Activated T-cell treated with anti-CD3 and anti-CD28 coated beads, Interleukin-2, amount 50 U/mL, for 72 hours (primary cell): Measurements from ENCODE around the gene APOF. TPM values are rescaled to one million over a fixed set of nuclear protein-coding genes. Genes with fewer than 3 reads are reported as not detected.

ENCODE experiments used
- ATAC-seq, 2 donors: fragments of 150-1000 bp; cut with Tn5 transposase; replicated peaks in 1 of 2; 2 replicates each; pipeline ENCODE4 v1.10.0; 2021; ENCODE audit warnings: moderate library complexity in 2 of 2, mild to moderate bottlenecking in 1 of 2
- DNase-seq, 2 donors: peaks; one replicate each; pipeline ENCODE4 v3.0.0; 2021 to 2022; ENCODE audit warnings: mixed read lengths in 1 of 2
- H3K27ac Mint-ChIP-seq: one replicate; pipeline ENCODE4 v1.8.0; 2022; ENCODE audit warnings: mild to moderate bottlenecking, moderate library complexity, mixed read lengths
- H3K27me3 Mint-ChIP-seq: one replicate; pipeline ENCODE4 v1.8.0; 2022; ENCODE audit warnings: low read depth, mixed read lengths
- H3K36me3 Mint-ChIP-seq, 2 donors: one replicate each; pipeline ENCODE4 v1.8.0; 2022; ENCODE audit warnings: mixed read lengths in 2 of 2, mild to moderate bottlenecking in 1 of 2; ENCODE audit not compliant: insufficient read depth in 2 of 2
- H3K4me1 Mint-ChIP-seq: one replicate; pipeline ENCODE4 v1.8.0; 2022; ENCODE audit warnings: low read depth, mixed read lengths
- H3K4me3 Mint-ChIP-seq, 2 donors: one replicate each; pipeline ENCODE4 v1.8.0; 2022; ENCODE audit warnings: mild to moderate bottlenecking in 2 of 2, mixed read lengths in 2 of 2, moderate library complexity in 2 of 2
- H3K9me3 Mint-ChIP-seq, 2 donors: one replicate each; pipeline ENCODE4 v1.8.0; 2022; ENCODE audit warnings: mixed read lengths in 2 of 2
- total RNA-seq, 2 donors: library from RNA; stranded (reverse); gene quantifications; one replicate each; pipeline ENCODE4 v1.2.3, GENCODE V29; 2022

APOF gene
- total RNA-seq, 2 donors from 2014 or later, result 0.28 TPM; not detected in 1

DNA sequence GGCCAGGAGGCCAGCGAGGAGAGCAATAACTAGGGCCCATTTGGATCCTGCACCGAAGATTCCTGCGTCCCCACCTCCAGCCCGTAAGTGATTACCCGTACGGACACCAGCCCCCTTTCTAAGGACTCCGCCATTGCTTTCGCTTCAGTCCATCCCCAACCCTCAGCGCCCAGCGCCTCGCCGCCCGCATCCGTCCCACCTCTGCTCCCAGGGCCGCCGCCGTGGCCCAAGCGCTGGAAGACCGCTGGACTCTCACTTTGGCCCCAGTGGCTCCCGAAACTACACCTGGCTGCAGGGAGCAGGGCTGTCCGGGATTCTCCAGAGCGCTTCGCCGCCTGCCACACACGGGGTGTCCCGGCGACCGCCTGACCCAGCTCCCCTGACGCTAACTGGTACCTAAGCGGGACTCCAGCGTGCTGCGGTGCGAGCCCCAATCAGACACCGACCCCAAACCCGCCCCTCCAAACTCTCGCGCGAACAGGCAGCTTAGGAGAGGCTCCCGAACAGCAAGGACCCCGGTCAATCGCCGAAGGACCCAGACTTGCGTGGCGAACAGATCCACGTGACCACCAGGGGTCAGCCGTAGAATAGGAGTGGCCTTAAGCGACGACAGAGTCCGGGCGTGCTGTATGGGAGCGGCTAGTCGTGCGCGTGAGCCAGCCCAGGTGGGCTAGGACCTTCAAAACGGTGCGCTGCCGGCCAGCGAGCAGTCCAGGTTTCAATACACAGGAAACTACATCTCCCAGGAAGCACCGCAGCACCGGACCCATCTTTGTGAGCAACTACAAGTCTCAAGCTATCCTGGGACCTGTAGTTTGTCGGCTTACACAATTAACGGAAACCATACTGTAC lies 46.8 kb downstream of the APOF start, which contains the start of gene CNPY2:
CNPY2 (minus strand) TSS at position 367 of the 852 bp plus-strand sequence. CDS start 771 bp downstream, outside the sequence.
- Mint-ChIP-seq H3K27ac (peak within 1 kb of the TSS; percentile 98), H3K4me1 (peaks cover 11% of the 10 kb centered on the region), H3K36me3 (peaks cover 7 to 13% of the 10 kb centered on the region in 2 donors), H3K27me3 (no peaks in the 10 kb centered on the region), H3K4me3 (peak within 1 kb of the TSS; percentile 99), H3K9me3 (no peaks in the 10 kb centered on the region)
- peak; percentile 91 to 93 for ATAC-seq
- peak; percentile 91 to 94 for DNase-seq

DNA sequence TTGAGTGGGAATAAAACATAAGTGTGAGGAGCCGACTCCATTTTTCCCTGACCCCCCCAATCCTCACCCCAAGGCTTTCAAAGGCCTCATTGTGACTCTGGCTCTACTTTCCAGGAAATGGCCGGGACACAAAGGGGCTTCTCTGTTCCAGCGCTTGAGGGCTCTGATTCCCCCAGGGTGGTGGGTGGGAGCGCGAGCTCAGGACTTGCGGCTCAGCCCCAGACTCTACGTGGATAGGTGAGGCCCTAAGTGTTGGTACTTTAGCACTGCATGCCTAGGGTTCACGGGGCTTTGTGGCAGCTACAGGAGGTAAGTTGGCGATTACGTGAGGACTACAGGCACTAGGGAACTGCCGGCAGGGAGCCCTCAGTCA lies 47.4 kb downstream of the APOF start:
- no peak for ATAC-seq
- peak overlapping the region; percentile 98 for H3K27ac Mint-ChIP-seq
- DNase-seq, result no peak
- peaks cover 7 to 13% of the 10 kb centered on the region in 2 donors for H3K36me3 Mint-ChIP-seq
- H3K4me1 Mint-ChIP-seq, result peaks cover 15% of the 10 kb centered on the region
- no peaks in the 10 kb centered on the region for H3K27me3 Mint-ChIP-seq
- H3K4me3 Mint-ChIP-seq, result peak overlapping the region; percentile 99
- no peaks in the 10 kb centered on the region for H3K9me3 Mint-ChIP-seq

DNA sequence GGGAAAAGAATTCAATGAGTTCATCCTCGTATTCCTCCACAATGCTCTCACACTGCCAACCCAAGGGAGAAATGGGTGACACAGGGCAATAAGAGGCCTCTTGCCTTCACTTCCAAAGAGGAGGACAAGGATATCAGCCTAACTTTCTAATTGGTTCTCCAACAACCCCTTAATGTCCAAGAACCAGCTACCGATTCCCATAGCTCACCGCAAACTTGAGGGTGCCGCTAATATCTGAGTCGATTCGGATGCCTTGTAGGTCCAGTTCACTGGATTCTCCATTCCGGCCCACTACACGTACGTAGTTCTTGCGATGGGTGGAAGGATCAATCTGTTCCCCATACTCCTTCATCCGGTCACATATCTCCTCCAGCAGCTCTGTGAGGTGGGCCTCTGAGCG lies 51.7 kb downstream of the APOF start:
- no peak overlapping the region for H3K27ac Mint-ChIP-seq
- no peaks in the 10 kb centered on the region for H3K9me3 Mint-ChIP-seq
- ATAC-seq, result no peak
- H3K36me3 Mint-ChIP-seq, result peaks cover 6 to 12% of the 10 kb centered on the region in 2 donors
- peaks cover 13% of the 10 kb centered on the region for H3K4me1 Mint-ChIP-seq
- H3K4me3 Mint-ChIP-seq, result no peak overlapping the region
- H3K27me3 Mint-ChIP-seq, result no peaks in the 10 kb centered on the region
- no peak for DNase-seq

Other genes starting within 250 kb of the APOF start
- gene RPL41, start 246.2 kb downstream of the APOF start, total RNA-seq, result 1,000 to 10,000 TPM; 5,172 to 5,269 TPM
- 10 to 100 TPM in 1 of 2 donors, 1 to 10 TPM in 1; 7.4 to 11.8 TPM for gene ZC3H10, start 244.6 kb downstream of the APOF start, total RNA-seq
- 10 to 100 TPM; 74.6 to 84.6 TPM for gene ESYT1, start 234.6 kb downstream of the APOF start, total RNA-seq
- gene MYL6B, start 210.3 kb downstream of the APOF start, total RNA-seq, result 100 to 1,000 TPM in 1 of 2 donors, 10 to 100 TPM in 1; 96.3 to 111 TPM
- gene MYL6, start 204.5 kb downstream of the APOF start, total RNA-seq, result 100 to 1,000 TPM; 391 to 492 TPM
- 100 to 1,000 TPM in 1 of 2 donors, 10 to 100 TPM in 1; 99.7 to 104 TPM for gene SMARCC2, start 173.4 kb downstream of the APOF start, total RNA-seq
- gene RNF41, start 140.9 kb downstream of the APOF start, total RNA-seq, result 10 to 100 TPM; 35.4 to 40.2 TPM
- 10 to 100 TPM; 61.8 to 72.7 TPM for gene NABP2, start 138.5 kb downstream of the APOF start, total RNA-seq
- 1 to 10 TPM in 1 of 2 donors, under 1 TPM in 1; 0.44 to 1.1 TPM for gene SLC39A5, start 132.8 kb downstream of the APOF start, total RNA-seq
- 10 to 100 TPM; 46.7 to 50.7 TPM for gene ANKRD52, start 104.5 kb downstream of the APOF start, total RNA-seq
- 1 to 10 TPM; 5.9 to 7.3 TPM for gene COQ10A, start 95.9 kb downstream of the APOF start, total RNA-seq
- 100 to 1,000 TPM; 261 to 319 TPM for gene CS, start 62.5 kb downstream of the APOF start, total RNA-seq
- gene CNPY2, start 46.9 kb downstream of the APOF start, total RNA-seq, result 100 to 1,000 TPM in 1 of 2 donors, 10 to 100 TPM in 1; 97.8 to 117 TPM
- gene PAN2, start 28.9 kb downstream of the APOF start, total RNA-seq, result 100 to 1,000 TPM; 112 to 139 TPM
- 100 to 1,000 TPM in 1 of 2 donors, 10 to 100 TPM in 1; 79.5 to 138 TPM for gene IL23A, start 24.0 kb downstream of the APOF start, total RNA-seq
- 100 to 1,000 TPM; 121 to 142 TPM for gene STAT2, start 2.8 kb downstream of the APOF start, total RNA-seq
- gene TIMELESS, start 86.6 kb upstream of the APOF start, total RNA-seq, result 10 to 100 TPM; 44.1 to 61.6 TPM
- gene MIP, start 91.8 kb upstream of the APOF start, total RNA-seq, result not detected
- 1 to 10 TPM; 3.8 to 4.4 TPM for gene SPRYD4, start 105.7 kb upstream of the APOF start, total RNA-seq
- 1 to 10 TPM; 4.3 to 7.2 TPM for gene GLS2, start 125.3 kb upstream of the APOF start, total RNA-seq
- gene RBMS2, start 159.0 kb upstream of the APOF start, total RNA-seq, result 10 to 100 TPM in 1 of 2 donors, 1 to 10 TPM in 1; 7.9 to 12.7 TPM